H1 (cell line): Measurements from ENCODE around the gene ABLIM1. TPM values are rescaled to one million over a fixed set of nuclear protein-coding genes. Genes with fewer than 3 reads are reported as not detected.

ENCODE experiments used
- CTCF ChIA-PET: fragments of 300-600 bp; sonication (Branson Sonifier 250); formaldehyde crosslinking; loops from one replicate; lab custom pipeline; 2021; ENCODE audit not compliant: partially characterized antibody; lab: Charles Lee
- POLR2A ChIA-PET: fragments of 300-600 bp; sonication (Branson Sonifier 250); formaldehyde crosslinking; loops from one replicate; lab custom pipeline; 2021; ENCODE audit warnings: inconsistent platforms; ENCODE audit not compliant: partially characterized antibody; lab: Charles Lee
- DNase-seq, 2 experiments: peaks; one replicate each; pipeline versions ENCODE4 v3.0.0 to v3.0.0-alpha.2; 2010 to 2022; ENCODE audit warnings: low spot score in 2 of 2, low read depth in 1 of 2, mixed read lengths in 1 of 2
- FAIRE-seq: peaks from 2 replicates; lab custom pipeline; 2011; peaks lifted over from hg19 to GRCh38; lab: Jason Lieb, UNC
- H2AFZ ChIP-seq: 2 replicates; pipeline ENCODE4 v1.8.1; 2012; ENCODE audit warnings: low read length, inconsistent platforms
- H2AK5ac ChIP-seq: 2 replicates; pipeline ENCODE4 v1.6.1; 2013; ENCODE audit warnings: low read depth, low read length
- H2BK120ac ChIP-seq: replicated peaks from 2 replicates; pipeline ENCODE3; 2013; ENCODE audit warnings: low read depth, low read length, inconsistent platforms
- H2BK12ac ChIP-seq: 2 replicates; pipeline ENCODE4 v1.6.1; 2013; ENCODE audit warnings: low read depth, low read length
- H2BK15ac ChIP-seq: 2 replicates; pipeline ENCODE4 v1.6.1; 2013; ENCODE audit warnings: low read length
- H2BK20ac ChIP-seq: 2 replicates; pipeline ENCODE4 v1.6.1; 2013; ENCODE audit warnings: low read length
- H2BK5ac ChIP-seq: 2 replicates; pipeline ENCODE4 v1.6.1; 2013; ENCODE audit warnings: low read depth, low read length
- H3K14ac ChIP-seq: 2 replicates; pipeline ENCODE4 v1.6.1; 2013; ENCODE audit warnings: inconsistent platforms; ENCODE audit not compliant: insufficient read length
- H3K18ac ChIP-seq: 2 replicates; pipeline ENCODE4 v1.6.1; 2013; ENCODE audit warnings: low read length; ENCODE audit errors: extremely low read depth
- H3K23ac ChIP-seq: 2 replicates; pipeline ENCODE4 v1.6.1; 2013; ENCODE audit warnings: inconsistent platforms; ENCODE audit not compliant: insufficient read length
- H3K23me2 ChIP-seq: 2 replicates; pipeline ENCODE4 v1.6.1; 2013; ENCODE audit warnings: low read depth, low read length
- H3K27ac ChIP-seq: 2 replicates; pipeline ENCODE4 v1.6.1; 2011; ENCODE audit warnings: low read depth, low read length, inconsistent platforms
- H3K27me3 ChIP-seq, 4 experiments: replicated peaks in 1 of 4; 1 replicate in 1 of 4; 2 replicates in 3 of 4; pipeline versions ENCODE4 v1.6.1 to v1.8.1; 2011 to 2013; ENCODE audit warnings: low read length in 3 of 4, mild to moderate bottlenecking in 3 of 4, inconsistent platforms in 2 of 4, mixed read lengths in 2 of 4, moderate library complexity in 1 of 4; ENCODE audit not compliant: control insufficient read depth in 3 of 4, insufficient read depth in 3 of 4; ENCODE audit errors: extremely low read depth in 1 of 4
- H3K36me3 ChIP-seq, 4 experiments: 2 replicates each; pipeline versions ENCODE4 v1.6.1 to v1.8.1; 2011 to 2013; ENCODE audit warnings: mild to moderate bottlenecking in 4 of 4, low read length in 3 of 4, moderate library complexity in 2 of 4, control low read depth in 1 of 4, inconsistent platforms in 1 of 4; ENCODE audit not compliant: insufficient read depth in 4 of 4, control insufficient read depth in 2 of 4
- H3K4ac ChIP-seq: replicated peaks from 2 replicates; pipeline ENCODE3; 2013; ENCODE audit warnings: low read length, low read depth, mixed read lengths, inconsistent platforms; ENCODE audit not compliant: insufficient read length
- H3K4me1 ChIP-seq, 4 experiments: replicated peaks in 1 of 4; 1 replicate in 1 of 4; 2 replicates in 3 of 4; pipeline versions ENCODE4 v1.6.1 to v1.8.1; 2011 to 2013; ENCODE audit warnings: low read length in 3 of 4, inconsistent platforms in 2 of 4, mixed read lengths in 1 of 4; ENCODE audit not compliant: insufficient read depth in 4 of 4, control insufficient read depth in 3 of 4
- H3K4me2 ChIP-seq, 2 experiments: 2 replicates each; pipeline versions ENCODE4 v1.6.1 to v1.8.1; 2011 to 2013; ENCODE audit warnings: low read depth in 2 of 2, low read length in 2 of 2, control low read depth in 1 of 2, inconsistent platforms in 1 of 2, mild to moderate bottlenecking in 1 of 2; ENCODE audit not compliant: insufficient read depth in 1 of 2
- H3K4me3 ChIP-seq, 4 experiments: fragments of 200-600, 300-600 bp in 1 of 4; sonication (generic), shearing (Covaris generic), sonication (Bioruptor Twin) in 1 of 4; 2 replicates each; pipeline versions ENCODE4 v1.5.1 to v1.8.1; 2011 to 2016; ENCODE audit warnings: low read length in 4 of 4, low read depth in 3 of 4, control low read depth in 2 of 4, inconsistent platforms in 2 of 4, mild to moderate bottlenecking in 2 of 4, mixed read lengths in 1 of 4, moderate library complexity in 1 of 4; ENCODE audit not compliant: insufficient read depth in 2 of 4; ENCODE audit errors: extremely low read depth in 1 of 4
- H3K56ac ChIP-seq: replicated peaks from 2 replicates; pipeline ENCODE3; 2013; ENCODE audit warnings: low read depth, mild to moderate bottlenecking, mixed read lengths, low read length, inconsistent platforms; ENCODE audit not compliant: insufficient read length
- H3K79me1 ChIP-seq: 2 replicates; pipeline ENCODE4 v1.6.1; 2013; ENCODE audit warnings: low read depth, low read length, control low read depth
- H3K79me2 ChIP-seq, 2 experiments: 2 replicates each; pipeline versions ENCODE4 v1.6.1 to v1.8.1; 2012 to 2013; ENCODE audit warnings: low read length in 2 of 2, mild to moderate bottlenecking in 2 of 2, inconsistent platforms in 1 of 2; ENCODE audit not compliant: insufficient read depth in 2 of 2, control insufficient read depth in 1 of 2
- H3K9ac ChIP-seq, 4 experiments: replicated peaks in 1 of 4; 1 replicate in 1 of 4; 2 replicates in 3 of 4; pipeline versions ENCODE4 v1.6.1 to v1.8.1; 2011 to 2013; ENCODE audit warnings: low read depth in 3 of 4, low read length in 3 of 4, control low read depth in 2 of 4, mild to moderate bottlenecking in 2 of 4, moderate library complexity in 2 of 4, inconsistent platforms in 1 of 4; ENCODE audit errors: extremely low read depth in 1 of 4
- H3K9me3 ChIP-seq, 2 experiments: 2 replicates each; pipeline versions ENCODE4 v1.6.1 to v1.8.1; 2012 to 2013; ENCODE audit warnings: mild to moderate bottlenecking in 2 of 2, moderate library complexity in 2 of 2, control low read depth in 1 of 2, inconsistent platforms in 1 of 2, low read depth in 1 of 2, low read length in 1 of 2, mixed read lengths in 1 of 2; ENCODE audit not compliant: insufficient read depth in 2 of 2
- H4K20me1 ChIP-seq, 2 experiments: replicated peaks in 1 of 2; 2 replicates each; pipeline versions ENCODE3 to v1.8.1; 2011 to 2013; ENCODE audit warnings: inconsistent platforms in 2 of 2, low read length in 2 of 2, mild to moderate bottlenecking in 1 of 2; ENCODE audit not compliant: insufficient read depth in 2 of 2, control insufficient read depth in 1 of 2
- H4K5ac ChIP-seq: 2 replicates; pipeline ENCODE4 v1.6.1; 2013; ENCODE audit warnings: low read length, low read depth, mixed read lengths, inconsistent platforms; ENCODE audit not compliant: insufficient read length
- H4K8ac ChIP-seq: 2 replicates; pipeline ENCODE4 v1.8.0; 2013; ENCODE audit warnings: mild to moderate bottlenecking, moderate library complexity, low read length, inconsistent platforms; ENCODE audit not compliant: insufficient read depth; ENCODE audit errors: extremely low read depth
- H4K91ac ChIP-seq: replicated peaks from 2 replicates; pipeline ENCODE3; 2013; ENCODE audit warnings: low read length, mixed read lengths, inconsistent platforms; ENCODE audit not compliant: insufficient read length
- EZH2 ChIP-seq: fragments of 200-600 bp; sonication (generic); IDR thresholded peaks from 2 replicates; pipeline ENCODE4 v1.7.1; 2012; ENCODE audit warnings: low read depth, mild to moderate bottlenecking, moderate library complexity, low read length, inconsistent platforms; ENCODE audit not compliant: severe bottlenecking
- GABPA ChIP-seq: IDR thresholded peaks from 2 replicates; pipeline ENCODE4 v1.6.1; 2011; ENCODE audit warnings: mild to moderate bottlenecking, low read length, moderate library complexity, borderline replicate concordance; ENCODE audit not compliant: insufficient read depth
- KDM1A ChIP-seq: fragments of 200-600, 300-600 bp; sonication (generic); IDR thresholded peaks from 2 replicates; pipeline ENCODE4 v1.7.1; 2016; ENCODE audit warnings: mild to moderate bottlenecking, low read length, borderline replicate concordance
- RFX5 ChIP-seq: IDR thresholded peaks from 2 replicates; pipeline ENCODE4 v1.6.1; 2011; ENCODE audit warnings: low read depth, low read length, improper control_type of control experiment, borderline replicate concordance
- SRF ChIP-seq: IDR thresholded peaks from 2 replicates; pipeline ENCODE4 v1.6.1; 2011; ENCODE audit warnings: mild to moderate bottlenecking, low read depth, low read length, moderate library complexity
- WGBS, 2 experiments: shearing (Covaris generic) in 1 of 2; methylation state at CpG; one replicate each; pipeline versions ENCODE4 v1.1.6 to v1.1.7; 2013 to 2015; ENCODE audit warnings: low lambda C conversion rate in 2 of 2, mixed read lengths in 2 of 2, inconsistent platforms in 1 of 2, low coverage in 1 of 2, missing lambda C conversion rate in 1 of 2; ENCODE audit not compliant: insufficient replicate concordance in 2 of 2, insufficient coverage in 1 of 2, insufficient read length in 1 of 2; ENCODE audit errors: extremely low coverage in 1 of 2, missing lambda C conversion rate in 1 of 2; 5-methylcytosine and 5-hydroxymethylcytosine counted together
- polyA plus RNA-seq, 7 experiments: library from polyadenylated mRNA; depleted of rRNA in 3 of 7; stranded (reverse) in 5 of 7; unstranded in 2 of 7; fragments of >200 nt in 5 of 7; fragments of 200-250 nt in 2 of 7; gene quantifications; 1 replicate in 5 of 7; 2 replicates in 1 of 7; 4 replicates in 1 of 7; pipeline versions ENCODE4 v1.2.1 to v1.2.3, GENCODE V29; 2011 to 2013; ENCODE audit warnings: missing spikeins in 2 of 7, mixed read lengths in 2 of 7
- total RNA-seq: library from RNA; stranded (reverse); fragmentation: NEBNext Ultra II Directional; extraction: Animal tissue kit (Norgen Biotek cat#: 25700); gene quantifications from 2 replicates; pipeline ENCODE4 v1.2.1, GENCODE V29; 2021

Gene ABLIM1
- total and polyA plus RNA-seq, 2 of the 8 experiments (the other 6 are each of a cell fraction or from before 2014, with no cell fraction given) = 51.2 to 51.7 TPM

GRCh38 chr10:114668375-114669080 is 10.5 kb upstream of the ABLIM1 start:
- Histone ChIP-seq H3K56ac (no peak overlapping the region), H4K8ac (peak overlapping the region; percentile 76; the same call in 1 of the 2 replicates), H3K23ac (no peak overlapping the region), H3K36me3 (no peaks in the 10 kb centered on the region), H2AFZ (no peak overlapping the region), H3K4me1 (peaks cover 0 to 7% (median 2%) of the 10 kb centered on the region in 4 experiments; a peak in 3 of 7 replicates), H3K23me2 (no peaks in the 10 kb centered on the region), H3K4me3 (no peak overlapping the region), H4K5ac (no peak overlapping the region), H4K91ac (no peak overlapping the region), H3K79me1 (no peaks in the 10 kb centered on the region), H2AK5ac (no peak overlapping the region), H3K27ac (no peak overlapping the region), H3K9ac (no peak overlapping the region), H3K4me2 (no peak overlapping the region), H2BK5ac (no peak overlapping the region), H3K27me3 (no peaks in the 10 kb centered on the region), H3K18ac (no peak overlapping the region), H2BK20ac (no peak overlapping the region), H4K20me1 (no peaks in the 10 kb centered on the region), H3K9me3 (peaks cover 5 to 6% of the 10 kb centered on the region in 2 experiments; a peak in 2 of 4 replicates), H2BK12ac (no peak overlapping the region), H2BK120ac (no peak overlapping the region), H3K4ac (no peak overlapping the region), H2BK15ac (no peak overlapping the region), H3K14ac (no peak overlapping the region), H3K79me2 (no peaks in the 10 kb centered on the region)
- TF ChIP-seq GABPA (no peak), EZH2 (no peak), KDM1A (no peak), RFX5 (no peak), SRF (no peak)
- CTCF ChIA-PET = interaction anchor here (0.8 to 1.4 kb wide), 2 partner anchors 26 to 121 kb away, joined by 3 to 5 read pairs; no protein-coding TSS in a partner anchor
- WGBS, 2 experiments = 96% methylated on average over 6 of the region's 6 CpGs; no CpG with 5 or more reads in 1 of the 2 experiments
- POLR2A ChIA-PET = no interaction called here
- FAIRE-seq = no peak
- DNase-seq = no peak
